NCI-H82 treated with DMSO at 0.1 percent for 48 hours (cell line): ENCODE results near the gene TIMP2.
"Not testable (repeated sequence)": the region's sequence is repeated elsewhere in the genome, so short reads cannot be mapped to it uniquely, and the experiment has no call there.

Experiments
- DNase-seq: peaks from one replicate; lab custom pipeline; 2025; ENCODE audit not compliant: unreplicated experiment; lab: John Stamatoyannopoulos, UW

TIMP2 gene, protein sequence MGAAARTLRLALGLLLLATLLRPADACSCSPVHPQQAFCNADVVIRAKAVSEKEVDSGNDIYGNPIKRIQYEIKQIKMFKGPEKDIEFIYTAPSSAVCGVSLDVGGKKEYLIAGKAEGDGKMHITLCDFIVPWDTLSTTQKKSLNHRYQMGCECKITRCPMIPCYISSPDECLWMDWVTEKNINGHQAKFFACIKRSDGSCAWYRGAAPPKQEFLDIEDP

GRCh38 chr17:78925234-78925633, at the start of gene TIMP2:
TSS of gene TIMP2 (minus strand) at chr17:78925387. CDS start at chr17:78925088, 299 bp downstream.
- DNase-seq, result peak; percentile 67

- DNase-seq, result no peak
These were observed 48.8 kb upstream of the TIMP2 start for GRCh38 chr17:78973792-78974520.

DNA sequence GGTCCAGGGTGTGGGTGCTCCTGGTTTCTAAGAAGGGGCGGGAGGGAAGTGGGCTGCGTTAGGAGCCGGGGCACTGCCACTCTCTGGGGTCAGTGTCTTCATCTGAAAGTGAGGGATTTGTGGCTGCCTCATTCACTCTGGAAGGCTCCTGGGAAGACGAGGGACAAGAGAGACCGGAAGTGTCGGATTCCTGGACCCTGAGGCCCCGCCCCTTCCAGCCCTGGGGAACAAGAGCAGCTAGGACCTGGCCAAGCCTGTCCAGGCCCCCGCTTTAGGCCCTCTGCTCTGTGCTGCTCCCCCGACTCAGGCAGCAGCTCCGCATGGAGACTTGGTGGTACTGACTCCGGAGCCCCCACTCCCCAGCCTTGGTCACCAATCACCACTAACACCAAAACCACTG, 48.0 kb upstream of the TIMP2 start:
- DNase-seq, result no peak

DNA sequence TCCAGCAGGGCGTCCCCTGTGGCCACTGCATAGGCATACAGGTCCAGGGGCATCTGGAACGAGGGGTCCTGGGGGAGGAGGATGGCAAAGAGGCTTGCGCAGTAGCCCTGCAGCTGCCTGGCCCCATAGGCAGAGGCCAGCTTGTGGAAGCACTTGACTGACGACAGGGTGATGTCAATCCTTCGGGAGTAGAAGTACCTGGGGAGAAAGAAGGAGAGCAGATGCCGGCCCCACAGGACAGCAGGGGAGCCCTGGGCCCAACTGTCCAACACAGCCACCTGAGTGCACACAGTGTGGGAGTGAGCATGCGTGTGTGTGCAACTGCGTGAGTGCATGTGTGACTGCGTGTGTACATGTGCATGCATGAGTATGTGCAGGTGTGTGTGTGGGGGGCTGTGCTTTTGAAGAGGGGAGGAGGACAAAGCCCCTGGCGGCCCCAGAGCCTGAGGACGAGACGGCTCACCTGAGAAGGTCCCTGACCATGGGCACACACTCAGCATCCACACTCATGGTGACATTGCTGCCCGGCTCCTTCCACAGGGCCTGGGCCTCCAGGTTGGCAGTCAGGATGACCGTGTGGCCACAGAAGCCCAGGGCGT, 47.4 kb upstream of the TIMP2 start:
- DNase-seq, result no peak

DNA sequence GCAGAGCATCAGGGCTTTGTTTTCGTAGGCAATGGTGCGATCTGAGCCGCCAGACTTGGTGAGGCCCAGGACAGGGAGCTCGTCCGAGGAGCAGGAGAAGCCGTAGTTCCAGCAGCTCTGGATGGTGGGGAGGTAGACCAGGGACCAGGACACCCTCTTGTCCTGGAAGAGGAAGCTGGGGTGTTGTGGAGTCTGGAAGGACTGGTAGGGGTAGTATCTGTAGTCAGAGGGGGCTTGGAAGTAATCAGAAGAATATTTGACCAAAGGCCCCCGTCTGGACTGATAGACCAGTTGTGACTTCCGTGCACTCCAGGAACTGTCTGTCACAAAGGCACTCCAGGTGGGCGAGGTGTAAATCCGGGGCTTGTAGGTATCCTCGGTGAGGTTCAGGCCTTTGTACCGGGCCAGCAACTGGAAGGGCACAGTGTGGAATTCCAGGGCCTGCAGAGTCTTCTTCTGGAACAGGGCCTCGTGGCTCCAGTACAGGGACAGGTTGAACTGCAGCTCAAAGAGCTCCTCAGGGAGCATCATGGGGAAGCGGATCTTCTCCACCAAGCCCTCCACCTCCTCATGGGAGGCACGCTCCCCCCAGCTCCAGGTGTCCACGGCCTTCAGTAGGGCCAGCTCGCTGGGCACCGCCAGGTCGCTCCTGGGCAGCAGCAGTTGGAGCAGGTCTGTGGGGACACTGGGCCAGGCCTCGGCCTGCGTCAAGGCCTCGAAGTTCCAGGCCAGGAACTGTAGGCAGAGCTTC, 46.7 kb upstream of the TIMP2 start:
- DNase-seq, result no peak

DNA sequence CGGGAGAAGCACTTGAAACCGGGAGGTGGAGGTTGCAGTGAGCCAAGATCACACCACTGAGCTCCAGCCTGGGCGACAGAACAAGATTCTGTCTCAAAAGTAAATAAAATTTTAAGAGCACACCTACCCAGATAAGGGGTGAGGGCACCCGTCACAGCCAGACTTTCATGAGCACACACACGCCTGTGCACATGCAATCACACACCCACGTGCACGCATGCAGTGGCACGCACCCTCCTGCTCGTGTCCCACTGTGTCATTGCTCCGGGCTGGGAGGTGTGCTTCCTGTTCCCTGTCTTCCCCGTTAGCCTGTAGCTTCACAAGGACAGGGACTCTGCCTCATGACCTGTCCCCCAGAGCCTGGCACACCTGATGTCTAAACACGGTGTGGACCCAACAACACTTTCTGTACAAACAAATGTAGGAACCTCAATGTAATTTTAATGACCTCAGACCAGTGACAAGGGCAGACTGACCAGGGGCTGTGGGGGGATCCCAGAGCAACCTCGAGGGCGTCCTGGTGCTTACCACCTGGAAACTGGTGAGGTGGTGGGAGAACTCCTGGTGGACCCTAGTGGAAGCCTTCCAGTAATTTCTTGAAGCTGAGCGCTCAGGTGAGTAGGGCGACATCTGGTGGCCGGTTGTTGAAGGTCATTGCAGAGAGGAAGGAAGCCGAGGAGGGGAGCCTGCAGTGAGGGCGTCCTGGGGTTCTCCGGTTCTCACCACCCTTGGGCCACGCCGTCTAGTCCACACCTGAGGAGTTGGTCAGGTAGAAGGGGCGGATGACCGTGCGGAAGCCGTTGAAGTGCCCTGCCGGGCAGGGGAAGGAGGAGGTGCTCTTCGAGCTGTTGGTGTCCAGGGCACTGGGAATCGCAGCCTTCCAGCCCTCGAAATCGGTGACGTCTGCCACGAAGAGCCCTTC, 45.9 kb upstream of the TIMP2 start:
- DNase-seq, result peak; percentile 49

DNA sequence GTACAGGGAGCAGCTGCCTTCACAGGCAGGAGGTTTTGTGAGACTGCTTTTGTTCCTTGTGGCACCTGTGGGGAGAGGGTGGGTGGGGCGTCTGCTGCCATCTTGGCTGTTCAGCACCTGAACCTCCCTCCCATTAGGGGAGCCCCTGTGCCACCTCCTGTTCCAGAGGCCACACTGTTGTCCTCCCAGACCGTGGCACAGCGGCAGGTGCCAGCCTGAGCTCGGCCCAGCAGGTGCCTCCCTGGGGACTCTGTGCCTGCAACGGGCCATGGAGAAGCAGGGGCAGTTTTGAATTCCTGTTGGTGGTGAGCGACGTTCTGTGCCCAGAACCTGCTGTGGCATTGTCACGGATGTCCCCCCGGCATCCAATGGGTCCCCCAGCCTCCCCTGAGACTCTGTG, 44.7 kb upstream of the TIMP2 start:
- DNase-seq, result no peak

DNA sequence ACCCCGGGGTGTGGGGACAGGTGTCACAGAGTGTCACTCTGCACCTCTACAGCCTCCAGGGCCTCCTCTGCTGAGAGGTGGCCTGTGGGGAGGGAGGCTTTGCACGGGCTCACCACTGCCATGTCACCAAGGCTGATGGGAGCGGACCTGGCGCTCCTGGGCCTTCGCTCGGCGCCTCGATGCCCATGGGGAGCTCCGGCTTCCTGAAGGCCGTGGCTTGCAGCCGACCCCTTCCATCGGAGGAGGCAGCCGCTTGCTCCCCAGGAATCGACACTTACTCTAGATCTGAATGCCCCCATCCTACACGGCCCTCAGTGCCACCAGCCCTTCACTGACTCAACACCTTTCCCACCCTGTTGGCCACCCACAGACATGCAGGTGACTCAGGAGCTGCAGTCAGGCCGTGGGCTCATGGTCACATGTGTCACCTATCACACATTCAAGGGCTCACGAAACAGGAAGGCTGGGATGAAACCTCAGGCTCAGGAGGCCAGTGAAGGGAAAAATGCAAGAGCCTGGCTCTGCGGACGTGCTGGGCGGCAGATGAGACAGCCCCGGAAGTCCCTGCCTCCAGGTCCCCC, 42.7 kb upstream of the TIMP2 start:
- DNase-seq, result no peak

DNA sequence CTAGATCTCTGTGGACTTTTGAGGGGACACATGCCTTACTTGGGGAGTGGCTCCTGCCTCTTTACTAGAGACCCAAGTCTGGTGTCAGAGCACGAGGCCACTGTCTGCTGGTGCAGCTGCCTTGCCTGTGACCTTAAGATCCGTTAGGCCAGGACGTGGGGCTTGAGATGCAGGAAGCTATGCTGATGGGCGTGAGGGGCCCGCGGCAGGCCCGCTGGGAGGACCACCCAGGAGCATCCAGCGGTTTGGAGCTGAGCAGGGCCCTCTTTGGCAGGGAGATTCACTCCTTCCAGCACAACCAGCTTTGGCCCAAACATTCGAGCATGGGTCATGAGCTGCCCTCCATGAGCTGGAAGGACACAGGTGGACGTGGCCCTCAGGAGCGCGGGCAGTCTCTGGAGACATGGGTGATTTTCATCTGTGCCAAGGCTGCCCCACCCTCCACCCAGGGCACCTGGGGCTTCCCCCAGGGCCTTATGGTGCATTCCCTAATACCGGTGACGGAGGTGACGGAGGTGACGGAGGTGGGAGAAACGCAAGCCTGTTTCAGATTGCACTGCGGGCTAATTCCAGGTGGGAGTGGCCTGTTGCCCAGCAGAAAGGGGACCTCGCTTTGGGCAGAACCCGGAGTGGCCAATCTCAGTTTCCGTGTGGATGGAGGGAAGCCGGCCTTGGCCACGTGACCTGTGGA, 41.9 kb upstream of the TIMP2 start:
- no peak for DNase-seq

GRCh38 chr17:78966123-78966813, 41.1 kb upstream of the TIMP2 start:
- DNase-seq, result no peak

GRCh38 chr17:78965491-78965924, 40.3 kb upstream of the TIMP2 start:
- no peak for DNase-seq

DNA sequence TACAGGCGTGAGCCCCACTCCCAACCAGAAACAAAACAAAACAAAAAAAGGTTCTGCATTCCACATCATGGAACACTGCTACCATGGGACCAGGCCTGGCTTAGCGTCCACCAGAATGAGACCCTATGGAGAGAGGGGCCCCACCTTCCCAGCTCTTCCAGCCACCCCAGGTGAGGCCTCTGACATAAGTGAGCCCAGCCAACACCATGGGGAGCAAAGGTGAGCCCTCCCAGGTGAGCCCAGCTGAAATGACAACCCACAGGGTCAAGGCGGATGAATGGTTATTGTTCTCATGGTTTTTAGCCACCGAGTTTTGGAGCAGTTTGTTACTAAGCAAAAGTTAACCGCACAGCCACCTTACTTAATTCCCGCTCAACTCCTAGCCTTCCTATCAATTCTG, 38.2 kb upstream of the TIMP2 start:
- DNase-seq, result no peak

- DNase-seq, result not testable (repeated sequence)
These were observed 37.8 kb upstream of the TIMP2 start for GRCh38 chr17:78962984-78963348.

DNA sequence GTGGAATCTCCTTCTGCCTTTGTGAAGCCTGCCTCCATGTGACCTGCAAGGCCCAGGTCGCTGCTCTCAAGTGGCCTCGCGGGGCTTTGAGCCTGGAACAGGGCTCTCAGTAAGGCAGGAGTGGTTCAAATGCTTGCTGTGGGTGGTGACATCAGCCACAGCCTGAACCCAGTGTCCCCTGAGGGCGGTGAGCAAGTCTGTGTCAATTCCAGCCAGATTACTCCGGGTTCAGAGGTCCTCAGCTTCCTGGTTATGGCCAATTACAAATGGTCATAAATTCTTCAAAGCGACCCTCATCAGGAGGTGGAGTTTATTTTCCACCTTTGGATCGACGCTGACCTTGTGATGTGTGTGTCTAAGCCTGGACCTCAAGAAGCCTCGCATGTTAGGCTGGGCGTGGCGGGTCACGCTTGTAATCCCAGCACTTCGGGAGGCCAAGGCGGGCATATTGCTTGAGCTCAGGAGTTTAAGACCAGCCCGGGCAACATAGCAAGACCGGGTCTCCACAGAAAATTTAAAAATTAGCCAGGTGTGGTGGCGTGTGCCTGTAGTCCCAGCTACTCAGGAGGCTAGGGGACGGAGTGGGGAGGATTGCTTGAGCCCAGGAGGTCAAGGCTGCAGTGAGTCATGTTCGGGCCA, 37.3 kb upstream of the TIMP2 start:
- DNase-seq, result no peak

DNA sequence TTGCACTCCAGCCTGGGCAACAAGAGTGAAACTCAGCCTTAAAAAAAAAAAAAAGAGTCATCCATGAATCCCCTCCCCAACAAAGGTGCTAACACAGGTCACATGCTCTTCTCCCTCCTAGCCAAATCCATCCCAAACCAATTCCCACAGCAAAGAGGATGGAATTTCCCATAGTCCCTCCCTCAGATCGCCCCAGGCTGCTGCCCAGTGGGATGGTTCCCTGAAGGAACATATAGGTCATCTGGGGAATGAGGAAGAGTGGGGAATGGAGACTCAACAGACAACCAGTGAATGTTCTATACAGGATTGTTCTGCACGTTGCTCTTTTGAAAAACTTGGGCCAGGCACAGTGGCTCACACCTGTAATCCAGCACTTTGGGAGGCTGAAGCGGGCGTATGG, 36.4 kb upstream of the TIMP2 start:
- no peak for DNase-seq

DNA sequence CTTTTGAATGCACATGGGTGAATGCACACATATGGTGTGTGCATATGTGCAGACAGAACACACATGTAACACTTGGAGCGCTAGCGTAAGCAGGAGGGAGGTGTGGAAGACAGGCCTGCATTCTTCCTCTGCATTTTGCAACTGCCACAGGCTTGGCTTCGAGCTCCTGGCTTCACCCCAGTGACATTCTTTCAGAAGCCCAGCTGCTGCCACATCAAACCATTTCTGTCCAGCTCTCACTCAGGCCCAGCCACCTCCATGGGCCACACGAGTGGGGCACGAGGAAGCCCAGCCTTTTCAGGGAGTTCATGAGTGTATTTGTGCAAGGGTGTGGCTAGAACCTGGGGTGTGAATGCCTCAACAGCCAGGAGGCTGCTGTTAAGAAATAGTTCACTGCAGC, 35.7 kb upstream of the TIMP2 start:
- DNase-seq, result no peak

DNA sequence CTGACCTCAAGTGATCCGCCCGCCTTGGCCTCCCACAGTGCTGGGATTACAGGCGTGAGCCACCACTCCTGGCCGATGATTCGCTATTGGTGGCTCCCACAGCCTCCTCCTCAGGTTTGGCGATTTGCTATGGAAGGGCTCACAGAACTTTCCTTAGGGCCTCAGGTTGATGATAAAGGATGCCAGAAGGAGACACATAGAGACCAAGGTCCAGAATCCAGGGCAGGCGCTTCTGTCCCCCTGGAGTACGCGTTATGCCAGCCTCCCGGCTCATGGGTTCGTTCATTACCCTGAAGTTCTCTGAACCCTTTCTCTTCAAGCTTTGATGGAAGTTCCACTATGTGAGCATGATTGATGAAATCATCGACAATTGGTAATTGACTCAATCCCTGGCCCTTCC, 34.6 kb upstream of the TIMP2 start:
- DNase-seq, result no peak

GRCh38 chr17:78958641-78959127, 33.5 kb upstream of the TIMP2 start:
- no peak for DNase-seq
